HG02970 (cell line): ENCODE results near the gene TSPAN11.

Experiments
- ATAC-seq: cut with Tn5 transposase; IDR thresholded peaks from one replicate; pipeline ENCODE4 v1.9.1; 2021; ENCODE audit warnings: mild to moderate bottlenecking, moderate library complexity, moderate number of reproducible peaks; ENCODE audit not compliant: unreplicated experiment, low FRiP score

The TSPAN11 gene

GRCh38 chr12:30909349-30910037 is 17.1 kb upstream of the TSPAN11 start:
- ATAC-seq: no peak

GRCh38 chr12:30910038-30910350 is 16.6 kb upstream of the TSPAN11 start:
- no peak for ATAC-seq

- ATAC-seq: no peak
Observed at GRCh38 chr12:30911207-30911606, 15.3 kb upstream of the TSPAN11 start.

GRCh38 chr12:30913323-30913722 is 13.2 kb upstream of the TSPAN11 start:
- ATAC-seq: no peak

- no peak for ATAC-seq
Observed at GRCh38 chr12:30914986-30915591, 11.5 kb upstream of the TSPAN11 start.

- no peak for ATAC-seq
Observed at GRCh38 chr12:30923057-30923456, 3.5 kb upstream of the TSPAN11 start.

GRCh38 chr12:30925607-30926242 is 823 bp upstream of the TSPAN11 start:
- no peak for ATAC-seq

- no peak for ATAC-seq
Observed at GRCh38 chr12:30927222-30927611, 669 bp downstream of the TSPAN11 start.

GRCh38 chr12:30928356-30929244 is 2.1 kb downstream of the TSPAN11 start:
- no peak for ATAC-seq

GRCh38 chr12:30930238-30930637 is 3.7 kb downstream of the TSPAN11 start:
- no peak for ATAC-seq

- ATAC-seq: no peak
Observed at GRCh38 chr12:30930641-30931040, 4.1 kb downstream of the TSPAN11 start.

- ATAC-seq: no peak
Observed at GRCh38 chr12:30932881-30933280, 6.3 kb downstream of the TSPAN11 start.

GRCh38 chr12:30934811-30935210 is 8.3 kb downstream of the TSPAN11 start:
- no peak for ATAC-seq

GRCh38 chr12:30936036-30936435 is 9.5 kb downstream of the TSPAN11 start:
- ATAC-seq: no peak

- ATAC-seq: no peak
Observed at GRCh38 chr12:30939234-30939633, 12.7 kb downstream of the TSPAN11 start.

- ATAC-seq: no peak
Observed at GRCh38 chr12:30942486-30942885, 15.9 kb downstream of the TSPAN11 start.

- ATAC-seq: no peak
Observed at GRCh38 chr12:30942936-30943335, 16.4 kb downstream of the TSPAN11 start.

GRCh38 chr12:30945443-30946164 is 19.1 kb downstream of the TSPAN11 start:
- ATAC-seq: no peak

GRCh38 chr12:30952015-30952414 is 25.5 kb downstream of the TSPAN11 start:
- no peak for ATAC-seq

GRCh38 chr12:30953257-30953656 is 26.7 kb downstream of the TSPAN11 start:
- ATAC-seq: no peak
